H9 (cell line): ENCODE data around the gene TAF15. TPM values are rescaled to one million over a fixed set of nuclear protein-coding genes. Genes with fewer than 3 reads are reported as not detected.

Experiments
- DNase-seq: peaks from one replicate; pipeline ENCODE4 v3.0.0-alpha.2; 2017
- H2AFZ ChIP-seq: one replicate; pipeline ENCODE4 v1.6.1; 2013; ENCODE audit warnings: mild to moderate bottlenecking, low read length, control low read depth, moderate library complexity
- H2AK5ac ChIP-seq: 2 replicates; pipeline ENCODE4 v1.6.1; 2013; ENCODE audit warnings: low read length, control low read depth, mixed read lengths; ENCODE audit not compliant: insufficient read length
- H2BK120ac ChIP-seq: one replicate; pipeline ENCODE4 v1.6.1; 2013; ENCODE audit warnings: low read depth, mild to moderate bottlenecking, low read length, control low read depth, inconsistent platforms; ENCODE audit not compliant: poor library complexity, severe bottlenecking
- H2BK12ac ChIP-seq: 2 replicates; pipeline ENCODE4 v1.6.1; 2013; ENCODE audit warnings: low read length, control low read depth, mixed read lengths, low read depth; ENCODE audit not compliant: insufficient read length
- H2BK15ac ChIP-seq: 2 replicates; pipeline ENCODE4 v1.6.1; 2013; ENCODE audit warnings: low read depth, low read length, control low read depth
- H2BK20ac ChIP-seq: one replicate; pipeline ENCODE4 v1.6.1; 2013; ENCODE audit warnings: low read depth, mild to moderate bottlenecking, low read length, control low read depth, inconsistent platforms; ENCODE audit not compliant: poor library complexity, severe bottlenecking
- H2BK5ac ChIP-seq: 2 replicates; pipeline ENCODE4 v1.6.1; 2013; ENCODE audit warnings: low read length, control low read depth, mixed read lengths; ENCODE audit not compliant: insufficient read length
- H3K14ac ChIP-seq: 2 replicates; pipeline ENCODE4 v1.6.1; 2013; ENCODE audit warnings: low read length, control low read depth; ENCODE audit not compliant: insufficient read depth
- H3K18ac ChIP-seq: 2 replicates; pipeline ENCODE4 v1.6.1; 2013; ENCODE audit warnings: low read depth, mild to moderate bottlenecking, mixed read lengths, low read length, control low read depth; ENCODE audit not compliant: insufficient read length
- H3K23ac ChIP-seq: 2 replicates; pipeline ENCODE4 v1.6.1; 2013; ENCODE audit warnings: low read length, control low read depth, mixed read lengths, low read depth; ENCODE audit not compliant: insufficient read length
- H3K23me2 ChIP-seq: 2 replicates; pipeline ENCODE4 v1.6.1; 2013; ENCODE audit warnings: low read depth, mild to moderate bottlenecking, mixed read lengths, low read length, control low read depth; ENCODE audit not compliant: insufficient read length, poor library complexity, severe bottlenecking
- H3K27ac ChIP-seq: 2 replicates; pipeline ENCODE4 v1.5.1; 2013; ENCODE audit warnings: low read length, control low read depth, mixed read lengths, low read depth; ENCODE audit not compliant: insufficient read length
- H3K27me3 ChIP-seq: 2 replicates; pipeline ENCODE4 v1.6.1; 2013; ENCODE audit warnings: low read length, control low read depth, inconsistent platforms; ENCODE audit not compliant: insufficient read depth
- H3K4ac ChIP-seq: 2 replicates; pipeline ENCODE4 v1.6.1; 2013; ENCODE audit warnings: low read depth, mild to moderate bottlenecking, control low read depth, inconsistent platforms, low read length, moderate library complexity
- H3K4me1 ChIP-seq: 2 replicates; pipeline ENCODE4 v1.6.1; 2013; ENCODE audit warnings: low read length, control low read depth, inconsistent platforms; ENCODE audit not compliant: insufficient read depth
- H3K4me2 ChIP-seq: 2 replicates; pipeline ENCODE4 v1.6.1; 2013; ENCODE audit warnings: low read length, control low read depth, mixed read lengths; ENCODE audit not compliant: insufficient read length, insufficient read depth
- H3K56ac ChIP-seq: 2 replicates; pipeline ENCODE4 v1.6.1; 2013; ENCODE audit warnings: low read depth, mild to moderate bottlenecking, mixed read lengths, low read length, control low read depth; ENCODE audit not compliant: insufficient read length
- H3K79me1 ChIP-seq: 2 replicates; pipeline ENCODE4 v1.6.1; 2013; ENCODE audit warnings: low read depth, mild to moderate bottlenecking, moderate library complexity, low read length, control low read depth, inconsistent platforms; ENCODE audit not compliant: insufficient read depth, poor library complexity, severe bottlenecking
- H3K79me2 ChIP-seq: 2 replicates; pipeline ENCODE4 v1.6.1; 2013; ENCODE audit warnings: low read length, control low read depth, inconsistent platforms; ENCODE audit not compliant: insufficient read depth
- H3K9ac ChIP-seq: 2 replicates; pipeline ENCODE4 v1.6.1; 2013; ENCODE audit warnings: low read length, control low read depth, mixed read lengths; ENCODE audit not compliant: insufficient read length; ENCODE audit errors: extremely low read depth
- H3K9me3 ChIP-seq: one replicate; pipeline ENCODE4 v1.6.1; 2013; ENCODE audit warnings: low read depth, low read length, inconsistent platforms; ENCODE audit not compliant: control insufficient read depth
- H3T11ph ChIP-seq: one replicate; pipeline ENCODE4 v1.6.1; 2013; ENCODE audit warnings: mild to moderate bottlenecking, low read length, control low read depth, inconsistent platforms
- H4K20me1 ChIP-seq: one replicate; pipeline ENCODE4 v1.6.1; 2013; ENCODE audit not compliant: control insufficient read depth, insufficient read length, insufficient read depth
- H4K5ac ChIP-seq: 2 replicates; pipeline ENCODE4 v1.6.1; 2013; ENCODE audit warnings: low read depth, mild to moderate bottlenecking, mixed read lengths, low read length, control low read depth; ENCODE audit not compliant: insufficient read length
- H4K8ac ChIP-seq: replicated peaks from 2 replicates; pipeline ENCODE4 v1.6.1; 2013; ENCODE audit warnings: low read length, control low read depth, mixed read lengths, low read depth; ENCODE audit not compliant: insufficient read length
- H4K91ac ChIP-seq: 2 replicates; pipeline ENCODE4 v1.6.1; 2013; ENCODE audit warnings: low read depth, mild to moderate bottlenecking, moderate library complexity, mixed read lengths, low read length, control low read depth; ENCODE audit not compliant: insufficient read length
- H3K27ac Mint-ChIP-seq, 3 experiments: 2 replicates in 2 of 3; 3 replicates in 1 of 3; pipeline ENCODE4 v1.8.0; 2020 to 2021; ENCODE audit warnings: mixed read lengths in 3 of 3, mild to moderate bottlenecking in 1 of 3, moderate library complexity in 1 of 3
- H3K27me3 Mint-ChIP-seq: 2 replicates; pipeline ENCODE4 v1.8.0; 2021; ENCODE audit warnings: low read depth, mild to moderate bottlenecking, moderate library complexity, mixed read lengths
- H3K36me3 Mint-ChIP-seq, 3 experiments: 2 replicates in 2 of 3; 3 replicates in 1 of 3; pipeline ENCODE4 v1.8.0; 2020 to 2021; ENCODE audit warnings: low read depth in 3 of 3, mixed read lengths in 3 of 3; ENCODE audit not compliant: insufficient read depth in 1 of 3
- H3K4me1 Mint-ChIP-seq, 2 experiments: 2 replicates each; pipeline ENCODE4 v1.8.0; 2020; ENCODE audit warnings: mixed read lengths in 2 of 2
- H3K4me3 Mint-ChIP-seq, 2 experiments: 2 replicates in 1 of 2; 3 replicates in 1 of 2; pipeline ENCODE4 v1.8.0; 2020 to 2021; ENCODE audit warnings: mild to moderate bottlenecking in 2 of 2, mixed read lengths in 2 of 2, moderate library complexity in 1 of 2
- H3K9me3 Mint-ChIP-seq, 2 experiments: 2 replicates in 1 of 2; 3 replicates in 1 of 2; pipeline ENCODE4 v1.8.0; 2020; ENCODE audit warnings: mild to moderate bottlenecking in 2 of 2, mixed read lengths in 2 of 2, moderate library complexity in 1 of 2
- WGBS: extraction: QIAGEN DNeasy Blood & Tissue Kit; methylation state at CpG from one replicate; pipeline ENCODE4 v1.1.7; 2013; ENCODE audit warnings: missing lambda C conversion rate, low lambda C conversion rate, mixed read lengths; ENCODE audit not compliant: insufficient read length; ENCODE audit errors: extremely low coverage; 5-methylcytosine and 5-hydroxymethylcytosine counted together
- total RNA-seq: library from RNA; stranded (reverse); gene quantifications from 2 replicates; pipeline ENCODE4 v1.2.1, GENCODE V29; 2021
- TF ChIP-seq, protein P1 (sequence below): fragments of 200-600 bp; sonication (generic); conservative IDR thresholded peaks from 3 replicates; pipeline ENCODE4 v1.8.0; 2021; ENCODE audit warnings: antibody characterized with exemption, mild to moderate bottlenecking

The TAF15 gene
- total RNA-seq, 1 experiment from 2014 or later = 304 TPM

DNA sequence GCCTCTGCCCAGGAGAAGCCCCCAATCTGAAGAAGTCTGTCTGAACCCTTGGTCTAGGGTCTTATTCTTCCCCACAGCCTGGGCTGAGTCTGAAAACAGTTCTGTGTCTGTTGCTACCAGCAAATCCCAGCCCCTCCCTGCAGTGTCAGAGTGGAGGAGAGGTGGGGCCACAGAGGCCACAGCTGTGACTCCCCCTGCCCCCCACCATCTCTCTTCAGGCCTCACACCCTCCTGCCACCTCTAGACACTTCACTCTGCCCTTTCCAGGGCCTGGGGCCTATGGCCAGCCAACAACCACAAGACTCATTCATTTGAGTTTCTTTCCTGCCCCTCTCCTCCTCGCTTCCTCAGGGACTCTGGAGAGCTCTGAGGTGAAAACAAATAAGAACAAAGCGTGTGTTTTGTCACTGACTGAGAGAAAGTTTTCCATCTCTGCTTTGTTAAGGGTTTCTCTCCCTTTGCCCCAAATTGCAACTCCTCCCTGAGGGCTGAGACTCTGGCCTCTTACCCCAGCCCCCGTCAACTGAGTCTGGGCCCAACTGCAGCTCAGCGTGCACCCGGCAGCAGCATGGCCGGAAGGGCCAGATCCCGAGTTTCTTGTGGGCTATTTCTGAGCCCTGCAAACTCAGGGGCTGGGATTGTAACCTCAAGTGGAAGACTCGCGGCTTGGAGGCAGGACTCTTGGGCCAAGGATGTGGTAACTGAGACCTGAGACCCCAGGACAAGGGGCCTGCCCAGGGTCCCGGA is 35.4 kb upstream of the TAF15 start:
- Histone ChIP-seq H3K18ac (no peak overlapping the region), H3K56ac (no peak overlapping the region), H4K91ac (no peak overlapping the region), H2BK20ac (no peak overlapping the region), H3K23me2 (no peaks in the 10 kb centered on the region), H3K79me1 (no peaks in the 10 kb centered on the region), H2BK5ac (no peak overlapping the region), H3K14ac (no peak overlapping the region), H4K20me1 (no peaks in the 10 kb centered on the region), H2AFZ (no peak overlapping the region), H3K23ac (no peak overlapping the region), H4K8ac (no peak overlapping the region), H2AK5ac (no peak overlapping the region), H3K4me1 (peaks cover 6% of the 10 kb centered on the region; the same call in 1 of the 2 replicates), H4K5ac (no peak overlapping the region), H3K9me3 (no peaks in the 10 kb centered on the region), H3K27ac (no peak overlapping the region), H2BK12ac (no peak overlapping the region), H3K79me2 (no peaks in the 10 kb centered on the region), H3K4ac (no peak overlapping the region), H3T11ph (no peak overlapping the region), H3K27me3 (no peaks in the 10 kb centered on the region), H2BK120ac (no peak overlapping the region), H2BK15ac (no peak overlapping the region), H3K4me2 (no peak overlapping the region), H3K9ac (no peak overlapping the region)
- H3K4me1 Mint-ChIP-seq = peaks cover 31 to 34% of the 10 kb centered on the region in 2 experiments
- TF ChIP-seq, protein P1, sequence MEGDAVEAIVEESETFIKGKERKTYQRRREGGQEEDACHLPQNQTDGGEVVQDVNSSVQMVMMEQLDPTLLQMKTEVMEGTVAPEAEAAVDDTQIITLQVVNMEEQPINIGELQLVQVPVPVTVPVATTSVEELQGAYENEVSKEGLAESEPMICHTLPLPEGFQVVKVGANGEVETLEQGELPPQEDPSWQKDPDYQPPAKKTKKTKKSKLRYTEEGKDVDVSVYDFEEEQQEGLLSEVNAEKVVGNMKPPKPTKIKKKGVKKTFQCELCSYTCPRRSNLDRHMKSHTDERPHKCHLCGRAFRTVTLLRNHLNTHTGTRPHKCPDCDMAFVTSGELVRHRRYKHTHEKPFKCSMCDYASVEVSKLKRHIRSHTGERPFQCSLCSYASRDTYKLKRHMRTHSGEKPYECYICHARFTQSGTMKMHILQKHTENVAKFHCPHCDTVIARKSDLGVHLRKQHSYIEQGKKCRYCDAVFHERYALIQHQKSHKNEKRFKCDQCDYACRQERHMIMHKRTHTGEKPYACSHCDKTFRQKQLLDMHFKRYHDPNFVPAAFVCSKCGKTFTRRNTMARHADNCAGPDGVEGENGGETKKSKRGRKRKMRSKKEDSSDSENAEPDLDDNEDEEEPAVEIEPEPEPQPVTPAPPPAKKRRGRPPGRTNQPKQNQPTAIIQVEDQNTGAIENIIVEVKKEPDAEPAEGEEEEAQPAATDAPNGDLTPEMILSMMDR = no peak
- peaks cover 4% of the 10 kb centered on the region for H3K27me3 Mint-ChIP-seq
- no peaks in the 10 kb centered on the region; a peak in 1 of 5 replicates for H3K9me3 Mint-ChIP-seq
- no peaks in the 10 kb centered on the region for H3K36me3 Mint-ChIP-seq
- DNase-seq = no peak
- WGBS = no CpG with 5 or more reads among the region's 10 CpGs
- H3K4me3 Mint-ChIP-seq = no peak overlapping the region
- H3K27ac Mint-ChIP-seq = no peak overlapping the region; a peak in 1 of 7 replicates
